22Rv1 (cell line): ENCODE data around the gene TTL.

Experiments
- ZFX ChIP-seq: fragments of 450-650 bp; IDR thresholded peaks from 2 replicates; pipeline ENCODE4 v1.6.1; 2017; ENCODE audit warnings: antibody characterized with exemption, borderline replicate concordance
- TF ChIP-seq, protein P1 (sequence below): fragments of 450-650 bp; IDR thresholded peaks from 2 replicates; pipeline ENCODE4 v1.5.1; 2017; ENCODE audit warnings: mild to moderate bottlenecking

DNA sequence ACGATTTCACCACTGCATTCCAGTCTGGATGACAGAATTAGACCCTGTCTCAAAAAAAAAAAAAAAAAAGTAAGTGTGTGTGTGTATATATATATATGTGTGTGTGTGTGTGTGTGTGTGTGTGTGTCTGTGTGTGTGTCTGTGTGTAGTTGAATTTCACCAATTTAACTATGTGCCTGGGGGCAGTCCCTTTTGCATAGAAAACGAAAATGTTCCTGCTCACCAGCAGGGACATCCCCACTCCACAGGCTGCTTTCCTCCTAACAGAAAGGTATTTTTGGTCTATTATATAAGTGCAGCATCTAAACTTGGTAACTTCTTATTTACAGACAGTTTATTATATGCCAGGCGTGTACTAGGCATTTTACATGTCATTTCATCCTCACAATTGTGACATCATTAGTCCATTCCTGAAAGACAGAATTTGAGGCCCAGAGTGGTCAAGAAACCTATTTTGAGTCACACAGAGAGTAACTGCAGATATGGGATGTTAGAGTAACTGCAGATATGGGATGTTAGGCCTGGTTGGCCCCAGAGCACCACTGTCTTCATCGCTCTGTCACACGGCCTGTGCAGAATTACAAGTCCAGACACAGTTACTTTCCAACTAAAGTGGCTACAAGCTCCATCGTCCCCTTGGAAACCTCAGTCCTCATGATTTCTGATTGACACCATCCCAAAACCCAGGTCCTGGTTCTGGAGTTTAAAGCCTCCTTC is 9.3 kb upstream of the TTL start:
- TF ChIP-seq, protein P1, sequence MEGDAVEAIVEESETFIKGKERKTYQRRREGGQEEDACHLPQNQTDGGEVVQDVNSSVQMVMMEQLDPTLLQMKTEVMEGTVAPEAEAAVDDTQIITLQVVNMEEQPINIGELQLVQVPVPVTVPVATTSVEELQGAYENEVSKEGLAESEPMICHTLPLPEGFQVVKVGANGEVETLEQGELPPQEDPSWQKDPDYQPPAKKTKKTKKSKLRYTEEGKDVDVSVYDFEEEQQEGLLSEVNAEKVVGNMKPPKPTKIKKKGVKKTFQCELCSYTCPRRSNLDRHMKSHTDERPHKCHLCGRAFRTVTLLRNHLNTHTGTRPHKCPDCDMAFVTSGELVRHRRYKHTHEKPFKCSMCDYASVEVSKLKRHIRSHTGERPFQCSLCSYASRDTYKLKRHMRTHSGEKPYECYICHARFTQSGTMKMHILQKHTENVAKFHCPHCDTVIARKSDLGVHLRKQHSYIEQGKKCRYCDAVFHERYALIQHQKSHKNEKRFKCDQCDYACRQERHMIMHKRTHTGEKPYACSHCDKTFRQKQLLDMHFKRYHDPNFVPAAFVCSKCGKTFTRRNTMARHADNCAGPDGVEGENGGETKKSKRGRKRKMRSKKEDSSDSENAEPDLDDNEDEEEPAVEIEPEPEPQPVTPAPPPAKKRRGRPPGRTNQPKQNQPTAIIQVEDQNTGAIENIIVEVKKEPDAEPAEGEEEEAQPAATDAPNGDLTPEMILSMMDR: no peak
- TF ChIP-seq ZFX: no peak
